RWPE1 (cell line): ENCODE data around the gene ZC2HC1C.

ENCODE experiments used
- CTCF ChIA-PET: fragments of 350-600 bp; sonication (Branson Sonifier 250); formaldehyde crosslinking; extraction: SDS; loops from one replicate; lab custom pipeline; 2021; lab: Yijun Ruan, JAX
- POLR2A ChIA-PET: fragments of 400-600 bp; formaldehyde crosslinking; extraction: SDS; loops from one replicate; lab custom pipeline; 2020; ENCODE audit warnings: antibody characterized with exemption; ENCODE audit not compliant: low non-redundant PET; lab: Yijun Ruan, JAX
- DNase-seq: peaks from one replicate; pipeline ENCODE4 v3.0.0; 2012; ENCODE audit warnings: low spot score
- H3K27ac ChIP-seq: fragments of 450-650 bp; 2 replicates; pipeline ENCODE4 v1.5.1; 2017
- CTCF ChIP-seq: fragments of 450-650 bp; conservative IDR thresholded peaks from 2 replicates; pipeline ENCODE4 v1.5.1; 2017; ENCODE audit warnings: low read depth, mild to moderate bottlenecking

ZC2HC1C gene

DNA sequence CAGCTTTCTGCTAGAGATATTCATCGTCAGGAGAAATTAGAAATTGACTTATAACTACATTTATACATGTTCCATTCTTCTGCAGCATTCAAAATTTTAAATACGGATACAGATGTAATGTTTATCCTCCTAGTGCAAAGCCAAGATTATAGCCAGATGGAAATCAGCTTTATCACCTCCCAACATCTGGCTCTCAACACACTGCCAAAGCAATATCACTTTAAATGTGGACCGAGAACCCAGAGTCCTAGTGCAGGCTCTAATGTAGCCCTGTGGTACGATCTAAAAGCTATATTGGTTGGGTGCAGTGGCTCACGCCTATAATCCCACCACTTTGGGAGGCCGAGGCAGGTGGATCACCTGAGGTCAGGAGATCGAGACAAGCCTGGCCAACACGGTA is 24.7 kb upstream of the ZC2HC1C start:
- ChIA-PET CTCF (interaction anchor here (0.6 kb wide), 2 partner anchors 341 to 835 kb away, joined by 3 to 4 read pairs; no protein-coding TSS in a partner anchor), POLR2A (no interaction called here)
- no peak for TF ChIP-seq CTCF
- no peak overlapping the region for H3K27ac ChIP-seq
- DNase-seq, result no peak

DNA sequence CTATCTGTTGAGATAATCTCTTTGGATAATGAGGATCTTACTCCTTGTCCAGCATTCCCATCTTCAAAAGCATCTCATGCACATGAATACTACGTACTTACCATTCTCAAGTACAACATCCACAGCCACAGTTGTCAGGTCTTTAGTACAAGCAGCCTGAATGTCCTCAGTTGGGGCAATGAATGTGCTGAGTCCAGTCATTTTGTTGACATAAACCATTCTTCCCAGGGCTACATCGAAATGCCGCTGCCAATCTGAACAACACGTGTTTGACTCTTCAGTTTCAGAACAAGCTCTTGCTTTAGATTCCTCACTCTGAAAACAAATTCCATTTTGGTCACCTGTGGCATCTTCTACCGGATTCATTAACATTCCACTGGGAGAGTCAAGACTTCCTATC is 23.2 kb upstream of the ZC2HC1C start:
- TF ChIP-seq CTCF, result no peak
- no peak for DNase-seq
- ChIA-PET POLR2A (no interaction called here), CTCF (no interaction called here)
- H3K27ac ChIP-seq, result no peak overlapping the region

DNA sequence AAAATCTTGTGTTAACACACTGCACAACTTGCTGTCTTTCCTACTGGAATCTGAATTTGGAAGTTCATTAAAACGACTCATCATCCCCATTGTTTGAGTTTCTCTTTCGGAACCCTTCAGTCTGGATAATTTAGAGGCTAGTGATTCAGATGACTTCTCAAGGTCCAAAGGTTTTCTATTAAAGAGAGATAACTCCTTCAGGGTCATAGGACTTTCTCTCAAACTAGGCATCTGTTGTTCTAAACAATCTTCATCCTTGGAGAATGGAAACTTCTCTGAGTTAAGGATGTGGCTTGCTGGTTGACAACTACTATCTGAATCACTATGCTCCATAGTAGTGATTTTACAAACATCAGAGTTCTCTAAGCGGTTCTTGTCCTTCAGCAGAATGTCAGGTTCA is 22.5 kb upstream of the ZC2HC1C start:
- TF ChIP-seq CTCF, result no peak
- DNase-seq, result no peak
- ChIA-PET CTCF (no interaction called here), POLR2A (no interaction called here)
- H3K27ac ChIP-seq, result no peak overlapping the region

GRCh38 chr14:75047506-75047905 is 21.9 kb upstream of the ZC2HC1C start:
- ChIA-PET POLR2A (no interaction called here), CTCF (no interaction called here)
- DNase-seq, result no peak
- no peak overlapping the region for H3K27ac ChIP-seq
- no peak for TF ChIP-seq CTCF

- POLR2A ChIA-PET, result no interaction called here
- TF ChIP-seq CTCF, result no peak
- CTCF ChIA-PET, result no interaction called here
- no peak overlapping the region for H3K27ac ChIP-seq
- DNase-seq, result no peak
These were observed 21.3 kb upstream of the ZC2HC1C start for GRCh38 chr14:75048101-75048500.

DNA sequence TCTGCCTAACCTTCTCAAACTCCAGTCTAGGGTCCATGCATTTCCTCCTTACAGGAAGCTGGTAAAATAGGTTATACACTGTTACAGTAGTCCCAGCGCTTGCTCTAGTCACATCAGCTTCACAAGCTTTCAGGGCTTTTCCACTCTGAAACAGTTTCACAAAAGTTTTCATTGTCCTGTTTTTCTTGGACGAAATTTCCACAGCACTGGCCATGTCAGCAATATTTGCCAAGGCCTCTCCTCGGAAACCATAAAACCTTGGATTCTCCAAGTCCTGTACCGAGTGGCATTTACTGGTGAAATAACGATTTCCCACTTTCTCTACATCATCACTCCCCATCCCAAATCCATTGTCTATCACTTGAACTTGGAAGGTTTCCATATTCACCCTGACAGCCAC is 20.3 kb upstream of the ZC2HC1C start:
- H3K27ac ChIP-seq, result no peak overlapping the region
- DNase-seq, result no peak
- CTCF ChIA-PET, result no interaction called here
- POLR2A ChIA-PET, result no interaction called here
- TF ChIP-seq CTCF, result no peak
